Subcutaneous preadipocyte (primary cell): ENCODE measurements around the gene HDAC11. TPM values are rescaled to one million over a fixed set of nuclear protein-coding genes. Genes with fewer than 3 reads are reported as not detected.

Experiments used
- small RNA-seq: library from RNA; depleted of rRNA; stranded (forward); fragments of <200 nt; gene quantifications from one replicate; pipeline ENCODE3, GENCODE V24; 2012
- total RNA-seq: library from RNA; depleted of rRNA; stranded (reverse); fragments of >200 nt; gene quantifications from 2 replicates; pipeline ENCODE4 v1.2.3, GENCODE V29; 2012

HDAC11 gene
- 4.0 and 4.9 TPM in 2 replicates for total RNA-seq

GRCh38 chr3:13479582-13480339 lies at the start of gene HDAC11:
Gene HDAC11, plus strand, starts transcription at chr3:13480306. Its CDS starts 42 bp downstream, at chr3:13480348.

GRCh38 chr3:13548696-13549622 lies 68.9 kb downstream of the HDAC11 start, which contains the start of gene FBLN2:
Gene FBLN2, plus strand, starts transcription at chr3:13549125. Its CDS starts 21,231 bp downstream, at chr3:13570356.

Small RNAs within 50 kb of the gene (small RNA-seq; reads per million reads assigned to genes)
- gene AC027124.2 = not detected

Other genes starting within 250 kb of the HDAC11 start
- gene NUP210, start 60.0 kb upstream of the HDAC11 start, total RNA-seq = not detected in 2 replicates
- 43.0 and 119 TPM in 2 replicates for gene FBLN2, start 68.8 kb downstream of the HDAC11 start, total RNA-seq